ENCODE measurements around the gene ADAMTS12. TPM values are rescaled to one million over a fixed set of nuclear protein-coding genes. Genes with fewer than 3 reads are reported as not detected.

ADAMTS12 gene
- total and polyA plus RNA-seq, 8 donors = 0.31 to 4.2 (median 0.40) TPM

GRCh38 chr5:33657176-33657575, 234.6 kb downstream of the ADAMTS12 start:
- H3K27ac ChIP-seq = no peak overlapping the region
- no peak for ATAC-seq
- H3K4me1 ChIP-seq = no peaks in the 10 kb centered on the region
- H3K9me3 ChIP-seq = no peaks in the 10 kb centered on the region
- no peak for DNase-seq
- H3K27me3 ChIP-seq = no peaks in the 10 kb centered on the region
- intact Hi-C loops (cut with DNase I) = no loop called here
- no peaks in the 10 kb centered on the region for H3K36me3 ChIP-seq
- TF ChIP-seq CTCF (IDR thresholded peaks at IDR 0.05) = no peak
- H3K4me3 ChIP-seq = no peak overlapping the region
- FAIRE-seq = no peak

DNA sequence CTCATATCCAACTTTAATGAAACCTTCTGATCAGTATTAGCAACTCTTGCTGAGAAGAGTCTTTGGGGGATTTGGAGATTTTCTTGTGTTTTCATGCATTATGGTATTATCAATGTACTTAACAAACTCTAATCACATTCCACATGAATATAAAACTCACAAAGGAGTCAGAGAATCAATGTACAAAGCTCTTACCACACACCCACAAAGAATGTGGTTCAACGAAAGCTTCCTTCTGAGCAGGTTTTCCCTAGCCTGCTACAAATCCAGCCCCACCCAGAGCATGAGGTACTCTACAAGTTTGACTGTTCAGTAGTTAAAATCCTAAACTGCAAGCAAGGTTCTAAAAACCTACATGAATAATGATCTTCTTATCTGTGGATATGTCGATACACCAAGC, 240.9 kb downstream of the ADAMTS12 start:
- Histone ChIP-seq H3K27ac (no peak overlapping the region), H3K36me3 (no peaks in the 10 kb centered on the region), H3K4me3 (no peak overlapping the region), H3K27me3 (no peaks in the 10 kb centered on the region), H3K4me1 (no peaks in the 10 kb centered on the region), H3K9me3 (no peaks in the 10 kb centered on the region)
- TF ChIP-seq CTCF (IDR thresholded peaks at IDR 0.05) = no peak
- ATAC-seq (no peak), DNase-seq (no peak), FAIRE-seq (no peak)
- intact Hi-C loops (cut with DNase I) = no loop called here
- 63 to 68% methylated on average over 2 of the region's 2 CpGs for WGBS, 2 donors

DNA sequence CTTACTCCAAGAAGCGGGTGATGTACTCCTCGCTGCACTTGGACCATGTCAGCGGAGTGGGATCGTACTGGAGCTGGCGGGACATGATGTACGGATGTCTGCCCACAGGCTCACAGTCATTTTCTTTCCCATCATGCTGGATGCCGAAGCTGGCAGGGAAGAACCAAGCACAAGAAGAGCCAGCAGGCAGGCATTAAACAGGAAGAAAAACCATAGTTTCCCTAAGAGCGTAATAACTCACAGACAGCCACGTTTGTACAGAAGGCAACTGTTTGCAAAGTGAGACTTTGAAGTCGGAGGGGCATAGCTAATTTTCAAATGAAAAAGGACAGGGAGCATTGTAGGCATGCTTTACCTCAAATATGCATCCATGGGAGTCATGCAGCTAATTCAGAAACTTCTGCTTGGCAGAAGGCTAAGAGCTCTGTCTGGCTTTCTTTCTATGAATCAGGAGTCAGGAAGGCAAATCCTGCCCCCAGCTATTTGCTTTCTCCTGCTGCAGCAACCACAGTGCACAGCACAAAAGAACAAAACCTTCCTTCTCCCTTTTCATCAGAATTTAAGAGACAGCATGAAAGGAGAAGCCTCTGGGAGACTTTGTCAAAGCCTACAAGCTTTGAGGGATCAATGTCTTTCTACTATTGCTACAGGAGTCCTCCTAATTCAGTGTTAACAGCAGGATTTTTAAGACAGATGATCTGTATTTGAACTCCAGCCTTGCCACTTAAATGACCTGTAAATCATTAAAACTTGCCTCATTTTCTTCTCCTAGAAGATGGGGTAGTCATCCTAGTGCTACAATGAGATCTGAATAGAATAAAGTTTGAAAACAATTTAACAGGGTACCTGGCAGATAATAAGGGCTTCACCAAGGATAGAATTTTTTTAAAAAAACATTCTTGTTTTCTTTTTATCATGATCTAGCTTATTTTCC, 242.0 kb downstream of the ADAMTS12 start:
- H3K9me3 ChIP-seq = no peaks in the 10 kb centered on the region
- H3K36me3 ChIP-seq = no peaks in the 10 kb centered on the region
- H3K4me3 ChIP-seq = no peak overlapping the region
- peak in 1 of 4 donors; percentile 36 for ATAC-seq
- no peak for DNase-seq
- WGBS, 2 donors = 76 to 81% methylated on average over 10 of the region's 10 CpGs
- TF ChIP-seq CTCF (IDR thresholded peaks at IDR 0.05) = no peak
- H3K4me1 ChIP-seq = no peaks in the 10 kb centered on the region
- intact Hi-C loops (cut with DNase I) = no loop called here
- FAIRE-seq = no peak
- H3K27ac ChIP-seq = no peak overlapping the region
- no peaks in the 10 kb centered on the region for H3K27me3 ChIP-seq

GRCh38 chr5:33641744-33642505, 249.9 kb downstream of the ADAMTS12 start:
- H3K9me3 ChIP-seq = no peaks in the 10 kb centered on the region
- peak in 1 of 6 donors; percentile 36 for DNase-seq
- H3K4me3 ChIP-seq = no peak overlapping the region
- TF ChIP-seq CTCF (IDR thresholded peaks at IDR 0.05) = no peak
- no peak overlapping the region for H3K27ac ChIP-seq
- no peaks in the 10 kb centered on the region for H3K36me3 ChIP-seq
- intact Hi-C loops (cut with DNase I) = no loop called here
- no peaks in the 10 kb centered on the region for H3K27me3 ChIP-seq
- no peak for FAIRE-seq
- no peaks in the 10 kb centered on the region for H3K4me1 ChIP-seq
- peak; percentile 55 to 82 (median 78) for ATAC-seq
- WGBS, 2 donors = 41 to 49% methylated on average over 12 of the region's 12 CpGs
